Endothelial cell of umbilical vein (primary cell): ENCODE measurements around the gene RYR1. TPM values are rescaled to one million over a fixed set of nuclear protein-coding genes. Genes with fewer than 3 reads are reported as not detected.
"Not testable (repeated sequence)": the region's sequence is repeated elsewhere in the genome, so short reads cannot be mapped to it uniquely, and the experiment has no call there.

Experiments
- BruUV-seq: library from RNA; stranded (reverse); fragments of 400-500 nt; replicated peaks from 2 replicates; lab custom pipeline; 2021; lab: Mats Ljungman, UMichigan
- CTCF ChIA-PET: fragments of 300-600, 350-600 bp; sonication (Branson Sonifier 250); formaldehyde crosslinking; loops from one replicate; lab custom pipeline; 2021; ENCODE audit warnings: antibody characterized with exemption, inconsistent platforms; lab: Charles Lee
- POLR2A ChIA-PET: fragments of 300-600, 350-600 bp; sonication (Branson Sonifier 250); formaldehyde crosslinking; loops from one replicate; lab custom pipeline; 2021; ENCODE audit warnings: antibody characterized with exemption, inconsistent platforms; lab: Charles Lee
- DNase-seq: peaks from one replicate; pipeline ENCODE4 v3.0.0-alpha.2; 2011; ENCODE audit warnings: low read depth, low spot score
- FAIRE-seq: peaks from 2 replicates; lab custom pipeline; 2011; peaks lifted over from hg19 to GRCh38; lab: Jason Lieb, UNC
- H2AFZ ChIP-seq: 2 replicates; pipeline ENCODE4 v1.6.0; 2012; ENCODE audit warnings: low read depth, low read length, control low read depth, inconsistent platforms
- H3K27ac ChIP-seq: 2 replicates; pipeline ENCODE4 v1.5.1; 2011; ENCODE audit warnings: low read depth, mild to moderate bottlenecking, control low read depth, low read length, moderate library complexity; ENCODE audit not compliant: insufficient read depth
- H3K27me3 ChIP-seq, 2 experiments: 2 replicates each; pipeline versions ENCODE4 v1.6.0 to v1.6.1; 2011; ENCODE audit warnings: low read length in 2 of 2, mixed read lengths in 1 of 2; ENCODE audit not compliant: control insufficient read depth in 2 of 2, insufficient read depth in 2 of 2
- H3K36me3 ChIP-seq, 2 experiments: 2 replicates in 1 of 2; 3 replicates in 1 of 2; pipeline ENCODE4 v1.5.1; 2011; ENCODE audit warnings: low read length in 2 of 2, mild to moderate bottlenecking in 1 of 2, moderate library complexity in 1 of 2; ENCODE audit not compliant: control insufficient read depth in 2 of 2, insufficient read depth in 2 of 2; ENCODE audit errors: extremely low read depth in 1 of 2
- H3K4me1 ChIP-seq: 3 replicates; pipeline ENCODE4 v1.5.1; 2011; ENCODE audit warnings: mild to moderate bottlenecking, low read length; ENCODE audit not compliant: control insufficient read depth, insufficient read depth; ENCODE audit errors: extremely low read depth
- H3K4me2 ChIP-seq: 2 replicates; pipeline ENCODE4 v1.6.1; 2011; ENCODE audit warnings: low read length, control low read depth, mixed read lengths; ENCODE audit not compliant: insufficient read depth
- H3K4me3 ChIP-seq, 3 experiments: fragments of 200-600 bp in 1 of 3; sonication (generic), shearing (Covaris generic) in 1 of 3; replicated peaks in 1 of 3; 2 replicates each; pipeline ENCODE4 v1.5.1; 2011 to 2016; ENCODE audit warnings: control low read depth in 3 of 3, low read length in 3 of 3, mild to moderate bottlenecking in 2 of 3, inconsistent platforms in 1 of 3, low read depth in 1 of 3, moderate library complexity in 1 of 3; ENCODE audit not compliant: insufficient read depth in 1 of 3
- H3K79me2 ChIP-seq: 2 replicates; pipeline ENCODE4 v1.6.0; 2012; ENCODE audit warnings: low read length, inconsistent platforms; ENCODE audit not compliant: control insufficient read depth, insufficient read depth
- H3K9ac ChIP-seq: replicated peaks from 2 replicates; pipeline ENCODE3; 2011; ENCODE audit warnings: low read length, control low read depth; ENCODE audit not compliant: insufficient read depth; ENCODE audit errors: extremely low read depth
- H3K9me1 ChIP-seq: replicated peaks from 3 replicates; pipeline ENCODE4 v1.6.0; 2011; ENCODE audit warnings: mild to moderate bottlenecking, low read length; ENCODE audit not compliant: control insufficient read depth, insufficient read depth; ENCODE audit errors: extremely low read depth
- H3K9me3 ChIP-seq: replicated peaks from 2 replicates; pipeline ENCODE4 v1.5.1; 2012; ENCODE audit warnings: low read length, inconsistent platforms; ENCODE audit not compliant: control insufficient read depth, insufficient read depth
- H4K20me1 ChIP-seq: replicated peaks from 2 replicates; pipeline ENCODE3; 2011; ENCODE audit warnings: mild to moderate bottlenecking, low read length; ENCODE audit not compliant: control insufficient read depth, insufficient read depth; ENCODE audit errors: extremely low read depth
- CTCF ChIP-seq, 2 donors: IDR thresholded peaks; 1 replicate in 1 of 2; 2 replicates in 1 of 2; pipeline ENCODE4 v1.5.1; 2011; ENCODE audit warnings: low read length in 2 of 2, mild to moderate bottlenecking in 2 of 2, moderate library complexity in 2 of 2, control low read depth in 1 of 2, inconsistent platforms in 1 of 2, low read depth in 1 of 2; ENCODE audit not compliant: insufficient read depth in 1 of 2; ENCODE audit errors: extremely low read depth in 1 of 2
- EZH2 ChIP-seq: IDR thresholded peaks from 2 replicates; pipeline ENCODE4 v1.6.1; 2012; ENCODE audit warnings: borderline replicate concordance, low read depth, mild to moderate bottlenecking, moderate library complexity, low read length, inconsistent platforms; ENCODE audit not compliant: severe bottlenecking
- FOS ChIP-seq: IDR thresholded peaks from 2 replicates; pipeline ENCODE4 v1.6.1; 2011; ENCODE audit warnings: mild to moderate bottlenecking, low read length, moderate library complexity, borderline replicate concordance; ENCODE audit not compliant: insufficient read depth
- GATA2 ChIP-seq: IDR thresholded peaks from 2 replicates; pipeline ENCODE4 v1.7.0; 2011; ENCODE audit warnings: low read depth, mild to moderate bottlenecking, moderate library complexity, mixed read lengths, low read length; ENCODE audit not compliant: insufficient read length, insufficient read depth
- JUN ChIP-seq: IDR thresholded peaks from 2 replicates; pipeline ENCODE4 v1.6.1; 2011; ENCODE audit warnings: borderline replicate concordance, low read depth; ENCODE audit not compliant: insufficient read length, insufficient read depth
- MAX ChIP-seq: IDR thresholded peaks from 2 replicates; pipeline ENCODE4 v1.6.1; 2011; ENCODE audit not compliant: insufficient read depth, insufficient read length
- MYC ChIP-seq: IDR thresholded peaks from one replicate; pipeline ENCODE4 v1.6.1; 2011; ENCODE audit warnings: mild to moderate bottlenecking, low read depth, low read length
- POLR2A ChIP-seq: IDR thresholded peaks from 2 replicates; pipeline ENCODE4 v1.6.1; 2012; ENCODE audit warnings: low read depth, mild to moderate bottlenecking, control low read depth, low read length
- POLR2AphosphoS5 ChIP-seq: IDR thresholded peaks from 2 replicates; pipeline ENCODE4 v1.6.1; 2012; ENCODE audit warnings: low read depth, mild to moderate bottlenecking, control low read depth, low read length, moderate library complexity; ENCODE audit not compliant: insufficient read depth
- dilution Hi-C: fragments of 300-500 bp; cut with MboI; formaldehyde crosslinking; loops from one replicate; pipeline ENCODE4 v1.15.0; 2019; ENCODE audit warnings: low sequenced_read_pairs; ENCODE audit not compliant: extremely low pct_ligation_motif_present
- intact Hi-C: fragments of 100-400 bp; cut with micrococcal nuclease; formaldehyde crosslinking; loops from one replicate; pipeline ENCODE4 v1.10.0; 2022
- polyA plus RNA-seq, 4 experiments: library from polyadenylated mRNA; depleted of rRNA in 3 of 4; stranded (reverse) in 3 of 4; unstranded in 1 of 4; fragments of >200 nt; gene quantifications; 2 replicates each; pipeline versions ENCODE4 v1.2.1 to v1.2.3, GENCODE V29; 2011 to 2012; ENCODE audit warnings: missing spikeins in 1 of 4
- total RNA-seq: library from RNA; stranded (reverse); gene quantifications from 2 replicates; pipeline ENCODE4 v1.2.3, GENCODE V29; 2021

RYR1 gene
- total and polyA plus RNA-seq, 2 donors (not counting 3 experiments of a cell fraction or from before 2014, with no cell fraction given) = under 0.01 to 0.02 TPM

GRCh38 chr19:38577826-38578225 lies 144.3 kb downstream of the RYR1 start:
- Histone ChIP-seq H3K27me3 (no peaks in the 10 kb centered on the region), H2AFZ (no peak overlapping the region), H3K79me2 (no peaks in the 10 kb centered on the region), H3K36me3 (no peaks in the 10 kb centered on the region), H3K4me3 (no peak overlapping the region), H3K4me1 (no peaks in the 10 kb centered on the region), H3K9me1 (no peaks in the 10 kb centered on the region), H3K4me2 (no peak overlapping the region), H3K27ac (no peak overlapping the region), H3K9ac (no peak overlapping the region), H3K9me3 (no peaks in the 10 kb centered on the region), H4K20me1 (no peaks in the 10 kb centered on the region)
- ChIA-PET CTCF (no interaction called here), POLR2A (no interaction called here)
- FAIRE-seq = no peak
- DNase-seq = no peak
- intact Hi-C loops = no loop called here
- dilution Hi-C loops = no loop called here
- no peak for TF ChIP-seq JUN
- no peak for TF ChIP-seq FOS
- no peak for TF ChIP-seq MAX
- TF ChIP-seq CTCF (IDR thresholded peaks at IDR 0.05; ENCODE audit: extremely low read depth in 1 of 2, insufficient read depth in 1 of 2, low read depth in 1 of 2, low read length in 2 of 2) = no peak
- no peak for TF ChIP-seq GATA2
- no peak for TF ChIP-seq POLR2A
- TF ChIP-seq MYC = no peak
- TF ChIP-seq POLR2AphosphoS5 = no peak
- no peak for TF ChIP-seq EZH2
- BruUV-seq = no TSS peak

GRCh38 chr19:38579304-38579703 lies 145.8 kb downstream of the RYR1 start:
- H2AFZ ChIP-seq, dilution Hi-C loops, H3K9me1 ChIP-seq, intact Hi-C loops, H3K4me1 ChIP-seq, H3K36me3 ChIP-seq, H3K27ac ChIP-seq, H3K4me2 ChIP-seq, H3K27me3 ChIP-seq, H3K4me3 ChIP-seq, BruUV-seq, FAIRE-seq, H3K79me2 ChIP-seq, DNase-seq, H3K9me3 ChIP-seq, H3K9ac ChIP-seq, H4K20me1 ChIP-seq: not testable (repeated sequence)
- POLR2A ChIA-PET = interaction anchor here (0.6 to 0.7 kb wide), 2 partner anchors 16 to 321 kb away, joined by 3 to 9 read pairs; no protein-coding TSS in a partner anchor
- CTCF ChIA-PET = interaction anchor here (1.4 kb wide), 1 partner anchor 36 kb away, joined by 3 read pairs; no protein-coding TSS in a partner anchor
